ENCODE measurements around the gene PDK1. TPM values are rescaled to one million over a fixed set of nuclear protein-coding genes. Genes with fewer than 3 reads are reported as not detected.
"Not testable (repeated sequence)": the region's sequence is repeated elsewhere in the genome, so short reads cannot be mapped to it uniquely, and the experiment has no call there.

Gene PDK1
- total RNA-seq, 1 donor from 2014 or later, result 7.7 TPM

GRCh38 chr2:172513524-172513900 is 42.4 kb upstream of the PDK1 start:
- H3K27me3 ChIP-seq (ENCODE audit: control insufficient read depth, insufficient read depth, low read length), result no peaks in the 10 kb centered on the region
- H3K4me3 ChIP-seq (ENCODE audit: low read depth, low read length), result no peak overlapping the region
- DNase-seq (ENCODE audit: low read depth), result no peak
- H3K36me3 ChIP-seq (ENCODE audit: control insufficient read depth, insufficient read depth, low read length), result no peaks in the 10 kb centered on the region
- no peak for TF ChIP-seq CTCF (IDR thresholded peaks at IDR 0.05; ENCODE audit: insufficient read depth, low read length, poor library complexity, severe bottlenecking)

DNA sequence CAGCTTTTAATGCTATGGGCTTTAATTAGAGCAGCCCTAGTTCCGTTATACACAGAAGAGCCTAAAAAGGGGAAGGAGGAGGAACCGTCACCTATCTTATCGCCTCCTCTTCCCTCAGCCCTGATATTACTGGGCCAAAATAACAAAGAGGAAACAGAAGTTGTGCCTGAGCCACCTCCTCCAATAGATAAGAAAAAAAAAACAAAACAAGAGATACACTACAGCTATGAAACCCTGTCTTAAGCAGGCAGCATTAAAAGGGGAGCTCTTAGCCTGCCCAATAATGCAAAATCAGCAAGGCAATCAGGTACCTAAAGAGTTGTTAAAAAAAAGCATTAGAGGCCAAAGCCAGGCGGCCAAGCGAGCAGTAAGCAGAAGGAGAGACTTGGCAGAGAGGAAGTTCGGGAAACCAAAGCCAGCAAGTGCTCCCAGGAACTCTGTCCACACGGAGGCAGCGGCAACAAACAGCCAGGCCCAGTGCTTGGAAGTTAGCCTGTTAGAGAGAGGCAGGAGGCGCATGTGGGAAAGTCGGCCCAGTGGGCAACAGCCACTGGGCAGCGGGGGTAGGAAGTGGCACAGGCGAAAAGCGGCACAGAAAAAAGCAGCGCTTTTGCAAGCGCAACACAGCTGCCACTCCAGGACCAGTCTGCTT is 41.8 kb upstream of the PDK1 start:
- Histone ChIP-seq H3K4me3 (ENCODE audit: low read depth, low read length) (no peak overlapping the region), H3K36me3 (ENCODE audit: control insufficient read depth, insufficient read depth, low read length) (no peaks in the 10 kb centered on the region), H3K27me3 (ENCODE audit: control insufficient read depth, insufficient read depth, low read length) (no peaks in the 10 kb centered on the region)
- no peak for TF ChIP-seq CTCF (IDR thresholded peaks at IDR 0.05; ENCODE audit: insufficient read depth, low read length, poor library complexity, severe bottlenecking)
- DNase-seq (ENCODE audit: low read depth), result no peak

- Histone ChIP-seq H3K36me3 (ENCODE audit: control insufficient read depth, insufficient read depth, low read length) (no peaks in the 10 kb centered on the region), H3K27me3 (ENCODE audit: control insufficient read depth, insufficient read depth, low read length) (no peaks in the 10 kb centered on the region), H3K4me3 (ENCODE audit: low read depth, low read length) (no peak overlapping the region)
- no peak for DNase-seq (ENCODE audit: low read depth)
- TF ChIP-seq CTCF (IDR thresholded peaks at IDR 0.05; ENCODE audit: insufficient read depth, low read length, poor library complexity, severe bottlenecking), result no peak
These were observed 39.6 kb upstream of the PDK1 start for GRCh38 chr2:172516299-172516698.

DNA sequence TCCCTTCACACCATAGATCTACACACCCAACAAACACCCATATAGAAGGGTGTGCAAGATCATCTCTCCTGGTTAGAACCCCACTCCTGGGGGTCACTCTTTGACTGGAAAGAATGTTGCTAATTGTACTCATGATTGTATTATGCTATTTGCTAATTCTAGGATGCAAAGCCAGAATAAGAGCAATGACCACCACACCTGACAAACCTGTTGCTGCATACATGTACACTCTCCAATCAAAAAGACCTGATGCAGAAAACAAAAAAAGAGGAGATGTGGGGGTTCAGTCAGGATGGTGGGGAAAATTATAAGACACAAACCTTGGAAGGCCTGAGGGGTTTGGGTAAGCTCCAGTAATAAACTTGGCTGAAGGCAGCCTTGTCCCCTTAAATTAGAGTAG is 36.9 kb upstream of the PDK1 start:
- Histone ChIP-seq H3K4me3 (ENCODE audit: low read depth, low read length) (no peak overlapping the region), H3K27me3 (ENCODE audit: control insufficient read depth, insufficient read depth, low read length) (no peaks in the 10 kb centered on the region), H3K36me3 (ENCODE audit: control insufficient read depth, insufficient read depth, low read length) (no peaks in the 10 kb centered on the region)
- DNase-seq (ENCODE audit: low read depth), result no peak
- no peak for TF ChIP-seq CTCF (IDR thresholded peaks at IDR 0.05; ENCODE audit: insufficient read depth, low read length, poor library complexity, severe bottlenecking)

GRCh38 chr2:172525601-172526000 is 30.3 kb upstream of the PDK1 start:
- no peaks in the 10 kb centered on the region for H3K27me3 ChIP-seq (ENCODE audit: control insufficient read depth, insufficient read depth, low read length)
- H3K36me3 ChIP-seq (ENCODE audit: control insufficient read depth, insufficient read depth, low read length), result no peaks in the 10 kb centered on the region
- DNase-seq (ENCODE audit: low read depth), result no peak
- no peak overlapping the region for H3K4me3 ChIP-seq (ENCODE audit: low read depth, low read length)
- TF ChIP-seq CTCF (IDR thresholded peaks at IDR 0.05; ENCODE audit: insufficient read depth, low read length, poor library complexity, severe bottlenecking), result no peak

GRCh38 chr2:172531309-172531708 is 24.6 kb upstream of the PDK1 start:
- no peak for TF ChIP-seq CTCF (IDR thresholded peaks at IDR 0.05; ENCODE audit: insufficient read depth, low read length, poor library complexity, severe bottlenecking)
- Histone ChIP-seq H3K4me3 (ENCODE audit: low read depth, low read length) (no peak overlapping the region), H3K27me3 (ENCODE audit: control insufficient read depth, insufficient read depth, low read length) (no peaks in the 10 kb centered on the region), H3K36me3 (ENCODE audit: control insufficient read depth, insufficient read depth, low read length) (no peaks in the 10 kb centered on the region)
- no peak for DNase-seq (ENCODE audit: low read depth)

DNA sequence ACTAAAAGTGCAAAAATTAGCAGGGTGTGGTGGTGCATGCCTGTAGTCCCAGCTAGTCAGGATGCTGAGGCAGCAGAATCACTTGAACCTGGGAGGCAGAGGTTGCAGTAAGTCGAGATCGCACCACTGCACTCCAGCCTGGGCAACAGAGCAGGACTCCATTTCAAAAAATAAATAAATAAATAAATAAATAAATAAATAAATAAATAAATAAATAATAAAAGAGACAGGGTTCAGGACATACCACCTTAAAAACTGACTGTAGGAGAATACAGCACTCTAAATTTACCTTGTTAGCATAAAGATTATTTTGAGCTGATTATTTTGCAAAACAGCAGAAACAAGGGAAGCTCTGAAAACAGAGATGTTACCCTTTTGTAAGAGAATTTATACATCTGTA is 23.4 kb upstream of the PDK1 start:
- DNase-seq (ENCODE audit: low read depth); H3K27me3 ChIP-seq (ENCODE audit: control insufficient read depth, insufficient read depth, low read length); H3K4me3 ChIP-seq (ENCODE audit: low read depth, low read length); H3K36me3 ChIP-seq (ENCODE audit: control insufficient read depth, insufficient read depth, low read length): not testable (repeated sequence)
